ENCODE results near the gene FBLN2. TPM values are rescaled to one million over a fixed set of nuclear protein-coding genes. Genes with fewer than 3 reads are reported as not detected.

Gene FBLN2
- total RNA-seq, 1 experiment from 2014 or later, result 0.39 TPM

GRCh38 chr3:13532631-13533030, 16.3 kb upstream of the FBLN2 start:
- no TSS peak for BruUV-seq (replicated peaks)
- Histone ChIP-seq H3K36me3 (ENCODE audit: control insufficient read depth in 1 of 2, insufficient read depth in 2 of 2, low read length in 2 of 2) (no peaks in the 10 kb centered on the region), H3K79me2 (ENCODE audit: insufficient read depth, low read length) (no peaks in the 10 kb centered on the region), H3K9ac (ENCODE audit: low read length) (no peak overlapping the region), H3K27me3 (ENCODE audit: insufficient read depth, low read length) (no peaks in the 10 kb centered on the region), H4K20me1 (ENCODE audit: insufficient read depth) (no peaks in the 10 kb centered on the region), H3K9me3 (ENCODE audit: control insufficient read depth in 1 of 2, insufficient read depth in 1 of 2, low read depth in 1 of 2, low read length in 2 of 2) (no peaks in the 10 kb centered on the region), H3K27ac (ENCODE audit: low read depth, low read length) (no peak overlapping the region), H3K9me2 (ENCODE audit: insufficient read depth) (no peaks in the 10 kb centered on the region), H3K4me1 (ENCODE audit: control insufficient read depth in 1 of 2, insufficient read depth in 2 of 2, low read length in 2 of 2) (peaks cover 15 to 28% of the 10 kb centered on the region in 2 experiments), H2AFZ (ENCODE audit: low read depth, low read length, poor library complexity, severe bottlenecking) (no peak overlapping the region), H3K4me2 (ENCODE audit: low read length) (no peak overlapping the region), H3K4me3 (replicated peaks in 1 of 2; ENCODE audit: low read depth in 1 of 2, low read length in 2 of 2) (no peak overlapping the region)
- no peak for ATAC-seq
- TF ChIP-seq TCF7L2 (IDR thresholded peaks at IDR 0.05; ENCODE audit: borderline replicate concordance, extremely low read depth, insufficient read depth, insufficient read length) (no peak), ZFX (IDR thresholded peaks at IDR 0.05) (no peak), SIN3A (IDR thresholded peaks at IDR 0.05; ENCODE audit: low read depth) (no peak), EGR1 (IDR thresholded peaks at IDR 0.05; ENCODE audit: low read depth) (no peak), EZH2phosphoT487 (IDR thresholded peaks at IDR 0.05; ENCODE audit: borderline replicate concordance) (no peak), ZNF274 (IDR thresholded peaks at IDR 0.05; ENCODE audit: low read depth, low read length) (no peak)
- TF ChIP-seq, protein P1, sequence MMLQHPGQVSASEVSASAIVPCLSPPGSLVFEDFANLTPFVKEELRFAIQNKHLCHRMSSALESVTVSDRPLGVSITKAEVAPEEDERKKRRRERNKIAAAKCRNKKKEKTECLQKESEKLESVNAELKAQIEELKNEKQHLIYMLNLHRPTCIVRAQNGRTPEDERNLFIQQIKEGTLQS (IDR thresholded peaks at IDR 0.05), result no peak
- ChIA-PET POLR2A (no interaction called here), RAD21 (ENCODE audit: low non-redundant PET in 1 of 2, low total read pairs in 2 of 2, uncharacterized antibody in 2 of 2, unreplicated experiment in 2 of 2) (no interaction called here), CTCF (no interaction called here)
- intact Hi-C loops (cut with micrococcal nuclease), result no loop called here
- no peak for DNase-seq (ENCODE audit: low read depth, low spot score)

- no TSS peak for BruUV-seq (replicated peaks)
- RAD21 ChIA-PET (ENCODE audit: low non-redundant PET in 1 of 2, low total read pairs in 2 of 2, uncharacterized antibody in 2 of 2, unreplicated experiment in 2 of 2), result no interaction called here
- Histone ChIP-seq H3K4me3 (replicated peaks in 1 of 2; ENCODE audit: low read depth in 1 of 2, low read length in 2 of 2) (no peak overlapping the region), H3K27me3 (ENCODE audit: insufficient read depth, low read length) (no peaks in the 10 kb centered on the region), H3K9me3 (ENCODE audit: control insufficient read depth in 1 of 2, insufficient read depth in 1 of 2, low read depth in 1 of 2, low read length in 2 of 2) (no peaks in the 10 kb centered on the region), H3K4me1 (ENCODE audit: control insufficient read depth in 1 of 2, insufficient read depth in 2 of 2, low read length in 2 of 2) (peaks cover 27 to 33% of the 10 kb centered on the region in 2 experiments), H2AFZ (ENCODE audit: low read depth, low read length, poor library complexity, severe bottlenecking) (no peak overlapping the region), H3K9ac (ENCODE audit: low read length) (no peak overlapping the region), H3K27ac (ENCODE audit: low read depth, low read length) (no peak overlapping the region), H4K20me1 (ENCODE audit: insufficient read depth) (no peaks in the 10 kb centered on the region), H3K9me2 (ENCODE audit: insufficient read depth) (no peaks in the 10 kb centered on the region), H3K4me2 (ENCODE audit: low read length) (no peak overlapping the region), H3K36me3 (ENCODE audit: control insufficient read depth in 1 of 2, insufficient read depth in 2 of 2, low read length in 2 of 2) (no peaks in the 10 kb centered on the region), H3K79me2 (ENCODE audit: insufficient read depth, low read length) (no peaks in the 10 kb centered on the region)
- CTCF ChIA-PET, result interaction anchor here (1.4 kb wide), 1 partner anchor 34 kb away, joined by 4 read pairs; no protein-coding TSS in a partner anchor
- DNase-seq (ENCODE audit: low read depth, low spot score) (no peak), ATAC-seq (no peak)
- TF ChIP-seq ZFX (IDR thresholded peaks at IDR 0.05), result no peak
- no peak for TF ChIP-seq SRF (IDR thresholded peaks at IDR 0.05; ENCODE audit: low read depth)
- no peak for TF ChIP-seq EZH2 (IDR thresholded peaks at IDR 0.05)
- TF ChIP-seq, protein P1 (IDR thresholded peaks at IDR 0.05), result no peak
- no peak for TF ChIP-seq EGR1 (IDR thresholded peaks at IDR 0.05; ENCODE audit: low read depth)
- TF ChIP-seq SIN3A (IDR thresholded peaks at IDR 0.05; ENCODE audit: low read depth), result no peak
- TF ChIP-seq FOSL1 (IDR thresholded peaks at IDR 0.05; ENCODE audit: low read depth), result no peak
- TF ChIP-seq POLR2A (IDR thresholded peaks at IDR 0.05; ENCODE audit: borderline replicate concordance, extremely low read depth, insufficient read depth, insufficient read length), result no peak
- TF ChIP-seq ZNF274 (IDR thresholded peaks at IDR 0.05; ENCODE audit: low read depth, low read length), result no peak
- no peak for TF ChIP-seq CEBPB (IDR thresholded peaks at IDR 0.05; ENCODE audit: low read depth)
- intact Hi-C loops (cut with micrococcal nuclease), result no loop called here
- POLR2A ChIA-PET, result no interaction called here
Measured at GRCh38 chr3:13533885-13534301, 15.0 kb upstream of the FBLN2 start.

All from HCT116 (cell line).